ENCODE data around the gene TUT1.
"Not testable (repeated sequence)": the region's sequence is repeated elsewhere in the genome, so short reads cannot be mapped to it uniquely, and the experiment has no call there.

The TUT1 gene, protein sequence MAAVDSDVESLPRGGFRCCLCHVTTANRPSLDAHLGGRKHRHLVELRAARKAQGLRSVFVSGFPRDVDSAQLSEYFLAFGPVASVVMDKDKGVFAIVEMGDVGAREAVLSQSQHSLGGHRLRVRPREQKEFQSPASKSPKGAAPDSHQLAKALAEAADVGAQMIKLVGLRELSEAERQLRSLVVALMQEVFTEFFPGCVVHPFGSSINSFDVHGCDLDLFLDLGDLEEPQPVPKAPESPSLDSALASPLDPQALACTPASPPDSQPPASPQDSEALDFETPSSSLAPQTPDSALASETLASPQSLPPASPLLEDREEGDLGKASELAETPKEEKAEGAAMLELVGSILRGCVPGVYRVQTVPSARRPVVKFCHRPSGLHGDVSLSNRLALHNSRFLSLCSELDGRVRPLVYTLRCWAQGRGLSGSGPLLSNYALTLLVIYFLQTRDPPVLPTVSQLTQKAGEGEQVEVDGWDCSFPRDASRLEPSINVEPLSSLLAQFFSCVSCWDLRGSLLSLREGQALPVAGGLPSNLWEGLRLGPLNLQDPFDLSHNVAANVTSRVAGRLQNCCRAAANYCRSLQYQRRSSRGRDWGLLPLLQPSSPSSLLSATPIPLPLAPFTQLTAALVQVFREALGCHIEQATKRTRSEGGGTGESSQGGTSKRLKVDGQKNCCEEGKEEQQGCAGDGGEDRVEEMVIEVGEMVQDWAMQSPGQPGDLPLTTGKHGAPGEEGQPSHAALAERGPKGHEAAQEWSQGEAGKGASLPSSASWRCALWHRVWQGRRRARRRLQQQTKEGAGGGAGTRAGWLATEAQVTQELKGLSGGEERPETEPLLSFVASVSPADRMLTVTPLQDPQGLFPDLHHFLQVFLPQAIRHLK

GRCh38 chr11:62591448-62592145 lies at the start of gene TUT1:
TSS of gene TUT1 (minus strand) at chr11:62591523. CDS start at chr11:62591485, 38 bp downstream.
- DNase-seq, result peak; percentile 99

DNA sequence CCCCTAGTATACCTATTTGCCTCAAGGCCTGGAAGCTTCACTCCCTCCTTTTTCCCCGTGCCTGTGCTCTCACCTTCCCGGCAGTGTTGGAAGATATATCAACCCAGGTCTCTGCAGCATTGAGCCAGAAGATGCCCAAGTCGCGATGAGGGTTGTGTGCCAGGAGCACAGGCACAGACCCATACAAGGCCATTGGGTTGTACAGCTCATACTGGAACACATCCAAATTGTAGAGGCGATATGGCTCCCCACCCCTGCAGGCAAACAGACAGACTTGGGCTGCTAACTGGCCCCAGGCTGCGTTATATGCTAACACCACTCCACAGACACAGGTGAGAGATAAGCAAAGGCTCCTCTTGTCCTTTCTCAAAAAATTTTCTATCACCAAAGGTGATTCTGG lies 41.2 kb upstream of the TUT1 start:
- DNase-seq, result no peak

DNA sequence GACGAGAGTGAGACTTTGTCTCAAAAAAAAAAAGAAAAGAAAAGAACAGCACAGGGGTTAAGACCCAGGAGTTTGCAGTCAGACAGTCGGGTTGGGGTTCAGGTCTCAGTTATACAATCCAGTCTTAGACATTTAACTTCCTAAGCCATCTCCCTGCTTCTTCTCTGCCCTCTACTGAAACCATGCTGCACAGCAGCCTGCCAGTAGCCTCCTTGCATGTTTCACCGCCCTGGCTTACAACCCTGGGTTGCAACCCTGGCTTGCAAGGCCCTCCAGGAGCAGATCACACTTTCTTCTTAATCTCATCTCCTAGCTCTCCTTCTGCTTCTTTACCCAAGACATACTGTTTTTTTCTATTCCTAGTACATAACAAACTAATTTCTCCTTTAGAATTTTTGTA lies 36.4 kb upstream of the TUT1 start:
- DNase-seq, result no peak

DNA sequence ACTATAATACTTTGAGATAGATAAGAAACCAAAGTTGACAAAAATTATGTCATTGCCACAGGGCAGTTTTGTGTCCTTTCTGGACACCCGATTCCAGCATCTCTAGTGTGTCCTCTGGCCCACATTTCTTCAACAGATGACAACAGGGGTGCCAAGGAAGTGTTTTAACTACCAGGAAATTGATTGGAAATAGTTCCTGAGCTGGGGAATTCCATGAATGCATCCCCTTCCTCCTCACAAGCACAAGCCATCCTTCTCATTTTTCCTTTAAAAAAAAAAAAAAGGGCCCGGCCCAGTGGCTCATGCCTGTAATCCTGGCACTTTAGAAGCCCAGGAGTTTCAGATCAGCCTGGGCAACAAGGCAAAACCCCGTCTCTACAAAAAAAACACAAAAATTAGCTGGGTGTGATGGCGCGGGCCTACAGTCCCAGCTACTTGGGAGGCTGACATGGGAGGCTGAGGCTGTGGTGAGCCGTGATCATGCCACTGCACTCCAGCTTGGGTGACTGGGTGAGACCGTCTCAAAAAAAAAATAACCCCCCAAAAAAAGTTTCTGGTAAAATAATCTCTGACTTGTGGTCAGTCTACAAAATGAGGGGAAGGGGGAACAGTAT lies 31.3 kb upstream of the TUT1 start:
- no peak for DNase-seq

- peak; percentile 96 for DNase-seq
These were observed 30.5 kb upstream of the TUT1 start, which contains the start of gene B3GAT3 for GRCh38 chr11:62621567-62622470. TSS of gene B3GAT3 (minus strand) at chr11:62621986. CDS start at chr11:62621947, 39 bp downstream.

- DNase-seq, result no peak
These were observed 29.8 kb upstream of the TUT1 start for GRCh38 chr11:62621027-62621566.

DNA sequence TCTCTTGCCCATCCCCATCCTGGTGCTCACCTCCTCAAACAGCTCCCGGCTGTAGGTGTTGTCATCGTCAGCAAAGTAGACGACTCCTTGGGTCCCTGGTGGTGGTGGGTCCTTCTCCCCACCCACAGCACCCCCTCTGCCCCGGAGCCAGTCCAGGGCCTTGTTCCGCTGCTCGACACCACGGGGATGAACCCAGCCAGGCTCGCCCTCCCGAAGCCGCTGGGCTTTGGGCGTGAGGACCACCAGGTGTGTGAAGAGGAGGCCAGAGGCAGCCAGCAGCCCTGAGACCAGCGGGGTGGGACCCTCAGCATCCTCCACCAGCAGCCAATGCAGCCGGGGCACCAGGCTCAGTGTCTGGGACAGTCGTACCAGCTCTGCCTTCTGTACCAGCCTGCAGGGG lies 25.6 kb upstream of the TUT1 start:
- not testable (repeated sequence) for DNase-seq

GRCh38 chr11:62615521-62615920 lies 24.2 kb upstream of the TUT1 start:
- DNase-seq, result no peak

DNA sequence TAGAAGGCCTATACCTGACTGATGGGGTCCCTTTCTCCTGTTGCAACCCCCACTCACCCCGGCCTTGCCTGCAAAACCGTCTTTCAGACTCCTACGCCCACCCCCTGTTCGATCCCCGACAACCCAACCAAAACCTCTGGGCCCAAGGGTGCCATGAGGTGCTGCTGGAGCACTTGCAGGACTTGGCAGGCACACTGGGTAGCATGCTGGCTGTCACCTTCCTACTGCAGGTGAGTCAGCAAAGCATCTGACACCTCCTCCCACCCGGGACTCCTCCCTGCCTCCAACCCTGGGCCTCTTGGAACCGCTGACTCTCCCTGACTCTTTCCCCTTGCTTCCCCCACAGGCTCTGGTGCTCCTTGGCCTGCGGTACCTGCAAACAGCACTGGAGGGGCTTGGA lies 23.0 kb upstream of the TUT1 start:
- DNase-seq, result no peak

- no peak for DNase-seq
These were observed 22.0 kb upstream of the TUT1 start for GRCh38 chr11:62613291-62613778.

DNA sequence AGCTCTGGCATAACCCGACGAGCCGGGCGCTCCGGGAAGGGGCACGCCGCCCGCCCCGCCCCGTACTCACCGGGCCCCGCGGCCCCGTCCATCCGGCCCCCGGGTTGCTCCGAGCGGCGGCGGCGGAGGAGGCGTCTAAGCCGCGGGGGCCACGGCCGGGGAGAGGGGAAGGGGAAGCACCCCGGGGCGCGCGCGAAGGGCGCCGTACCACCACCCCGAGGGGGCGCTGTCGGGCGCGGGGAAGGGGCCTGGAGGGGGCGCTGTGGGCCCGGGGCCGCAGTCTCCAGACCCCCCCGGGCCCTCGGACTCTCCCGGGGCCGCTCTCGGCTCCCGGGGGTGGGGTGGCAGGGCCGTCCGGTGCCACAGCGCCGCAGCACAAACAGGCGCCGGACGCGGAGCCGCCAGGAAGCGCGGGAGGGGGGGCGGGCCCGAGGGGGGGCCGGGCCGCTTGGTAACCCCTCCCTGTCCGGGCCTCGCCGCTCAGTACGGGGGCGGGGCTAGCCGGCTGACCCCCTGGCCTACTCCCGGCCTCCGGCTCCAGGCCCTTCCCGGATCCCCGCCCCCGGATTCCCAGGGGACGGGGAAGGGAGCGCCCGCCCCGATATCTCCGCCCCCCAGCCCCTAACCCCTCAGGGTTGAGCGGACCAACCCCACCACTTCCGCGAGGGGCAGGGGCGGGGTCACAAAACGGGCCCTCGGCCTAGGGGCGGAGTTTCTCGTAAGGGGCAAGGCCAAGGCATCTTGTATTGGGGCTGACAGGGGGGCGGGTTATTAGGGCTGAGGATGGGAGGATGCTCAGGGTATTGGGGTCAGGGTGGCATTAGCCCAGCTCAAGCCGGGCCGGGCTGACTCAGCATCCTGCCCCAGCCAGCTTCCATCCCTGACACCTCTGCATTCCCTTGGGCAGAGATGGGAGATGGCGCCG lies 21.3 kb upstream of the TUT1 start, which contains the start of the genes EML3 and ROM1:
EML3 (minus strand) TSS at position 410 of the 925 bp plus-strand sequence; CDS start at position 92, 318 bp downstream.
ROM1 (plus strand) TSS at position 892 of the 925 bp plus-strand sequence; CDS start at position 917, 25 bp downstream.
- DNase-seq, result no peak

GRCh38 chr11:62611705-62612365 lies 20.5 kb upstream of the TUT1 start:
- no peak for DNase-seq

DNA sequence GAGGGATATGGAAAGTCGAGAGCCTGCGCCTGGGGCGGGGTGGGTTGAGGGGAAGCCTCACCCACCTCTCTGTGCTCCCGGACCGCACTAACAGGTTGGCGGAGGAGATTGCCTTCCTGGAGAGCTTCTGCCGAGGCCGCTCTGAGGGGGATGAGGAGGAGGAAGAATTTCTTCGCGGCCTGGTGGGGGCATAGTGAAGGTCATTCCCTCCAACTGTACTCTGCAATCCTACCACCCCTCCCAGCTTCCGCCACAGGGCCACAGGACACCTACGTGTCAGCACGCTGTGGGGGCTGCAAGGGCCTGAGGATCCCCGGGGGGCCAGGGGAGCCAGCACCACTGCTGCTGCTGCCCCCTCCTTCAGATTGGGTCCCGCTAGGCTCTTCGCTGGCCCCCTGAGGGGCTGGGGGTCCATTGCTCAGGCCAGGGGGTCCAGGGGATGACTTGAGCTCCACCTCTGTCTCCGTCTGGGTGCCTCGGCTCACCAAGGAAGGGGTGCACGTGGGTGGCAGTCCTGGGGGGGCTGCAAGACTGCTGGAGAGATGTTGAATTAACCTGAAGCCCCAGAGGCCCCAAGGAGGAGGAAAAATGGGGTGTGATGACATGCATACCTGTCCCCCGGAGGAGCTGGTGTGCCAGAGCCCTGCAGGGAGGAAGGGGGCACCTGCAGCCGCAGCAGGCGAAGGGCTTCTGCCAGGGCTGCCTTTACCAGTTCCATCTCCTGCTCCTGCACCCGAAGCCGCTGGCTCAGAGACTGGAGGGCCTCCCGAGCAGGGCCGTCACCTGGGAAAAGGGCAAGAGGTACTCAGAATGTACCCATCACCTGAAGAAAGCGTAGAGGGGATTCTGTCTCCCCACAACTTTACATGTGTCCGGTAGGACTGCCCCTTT lies 19.7 kb upstream of the TUT1 start:
- DNase-seq, result no peak

- no peak for DNase-seq
These were observed 19.1 kb upstream of the TUT1 start for GRCh38 chr11:62610403-62610802.

GRCh38 chr11:62608776-62609175 lies 17.5 kb upstream of the TUT1 start:
- DNase-seq, result no peak

- no peak for DNase-seq
These were observed 16.4 kb upstream of the TUT1 start for GRCh38 chr11:62607714-62608113.

DNA sequence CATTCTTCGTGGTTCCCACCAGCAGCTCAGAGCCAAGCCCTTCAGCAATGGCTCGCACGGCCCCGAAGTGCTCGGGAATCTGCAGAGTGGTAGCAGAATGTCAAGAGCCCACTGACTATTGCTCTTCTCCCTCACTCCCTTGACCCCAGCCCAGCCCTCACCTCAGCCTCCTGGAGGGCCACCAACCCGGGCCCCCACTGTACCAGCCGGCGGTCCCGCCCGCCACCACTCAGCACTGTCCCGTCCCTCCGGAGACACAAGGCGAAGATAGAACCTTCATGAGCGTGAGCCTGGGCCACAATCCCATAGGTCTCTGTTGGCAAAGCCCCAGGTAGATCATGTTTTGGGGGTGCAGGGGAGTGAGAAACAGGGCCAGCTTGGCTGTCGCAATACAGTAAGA lies 14.6 kb upstream of the TUT1 start:
- DNase-seq, result no peak

GRCh38 chr11:62605467-62605866 lies 14.1 kb upstream of the TUT1 start:
- no peak for DNase-seq
